HG03280 (cell line): ENCODE results near the gene PKIB.
A peak's percentile ranks its signal among the peaks of the same experiment; 100 is the strongest.
"Not testable (repeated sequence)": the region's sequence is repeated elsewhere in the genome, so short reads cannot be mapped to it uniquely, and the experiment has no call there.

Experiments used
- ATAC-seq: cut with Tn5 transposase; IDR thresholded peaks from one replicate; pipeline ENCODE4 v1.9.1; 2021; ENCODE audit warnings: mild to moderate bottlenecking, moderate library complexity; ENCODE audit not compliant: unreplicated experiment

PKIB gene, protein sequence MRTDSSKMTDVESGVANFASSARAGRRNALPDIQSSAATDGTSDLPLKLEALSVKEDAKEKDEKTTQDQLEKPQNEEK

DNA sequence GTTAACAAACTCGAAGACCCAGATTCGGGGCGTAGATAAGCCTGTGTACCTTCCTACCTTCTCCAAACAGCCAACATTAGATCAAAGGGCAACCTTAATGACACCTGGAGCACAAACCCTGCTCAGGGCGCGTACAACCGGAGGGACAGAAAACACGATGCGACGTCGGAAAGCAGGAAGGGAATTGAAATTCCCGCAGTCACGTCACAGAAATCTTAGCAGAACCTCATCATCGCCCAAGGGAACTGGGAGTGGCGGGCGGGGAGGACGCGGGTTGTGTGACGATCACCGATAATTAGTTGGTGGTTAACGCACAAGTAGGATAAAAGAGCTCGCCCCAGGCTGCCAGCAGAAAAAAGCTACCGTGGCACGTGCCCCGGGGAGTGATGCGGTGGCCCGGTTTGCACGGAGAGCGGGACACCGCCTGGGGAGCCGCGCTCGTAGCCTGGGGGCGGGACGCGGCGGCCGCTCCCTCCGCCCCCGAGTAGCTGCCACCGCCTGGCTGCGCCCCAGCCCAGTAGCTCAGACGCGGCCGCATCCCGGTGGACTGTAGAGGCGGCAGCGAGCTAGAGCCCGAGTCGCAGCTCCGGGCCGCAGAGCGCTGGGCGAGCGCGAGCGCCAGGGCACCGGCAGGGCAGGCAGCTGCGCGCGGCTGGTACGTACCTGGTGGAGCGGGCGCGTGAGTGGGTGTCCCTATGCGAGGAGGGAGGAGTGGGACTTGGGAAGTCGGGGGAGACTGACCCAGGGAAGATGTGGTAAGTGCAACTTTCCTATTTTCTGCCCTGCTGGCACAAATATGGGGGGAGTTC is at the start of gene PKIB:
Gene PKIB (plus strand): TSS at position 525 of the 809 bp plus-strand sequence. CDS start 107,390 bp downstream, outside the sequence.
- peak; percentile 95 for ATAC-seq

DNA sequence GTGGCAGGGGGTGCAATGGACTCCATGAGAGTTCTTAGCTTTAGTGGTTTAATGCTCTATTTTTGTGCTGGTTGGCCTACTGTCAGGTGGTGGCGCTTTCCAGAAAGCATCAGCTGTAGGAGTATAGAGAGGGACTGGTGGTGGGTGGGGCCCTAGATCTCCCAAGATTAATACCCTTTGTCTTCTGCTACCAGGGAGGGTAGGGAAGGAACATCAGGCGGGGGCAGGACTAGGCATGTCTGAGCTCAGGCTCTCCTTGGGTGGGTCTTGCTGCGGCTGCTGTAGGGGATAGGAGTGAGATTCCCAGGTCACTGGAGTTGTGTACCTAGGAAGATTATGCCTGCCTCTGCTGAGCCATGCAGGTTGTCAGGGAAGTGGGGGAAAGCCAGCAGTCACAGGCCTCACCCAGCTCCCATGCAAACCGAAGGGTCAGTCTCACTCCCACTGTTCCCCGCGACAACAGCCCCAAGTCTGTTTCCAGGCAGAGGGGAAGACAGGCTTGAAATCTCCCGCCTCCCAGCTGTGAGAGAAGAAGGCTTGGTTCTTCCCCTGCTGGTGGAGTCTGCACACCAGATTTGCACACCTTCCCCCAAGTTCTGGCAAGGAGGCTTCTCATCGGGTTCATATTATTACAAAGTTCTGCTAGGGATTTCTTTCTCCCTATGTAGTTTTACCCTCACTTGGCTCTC is 46.7 kb upstream of the PKIB start:
- no peak for ATAC-seq

DNA sequence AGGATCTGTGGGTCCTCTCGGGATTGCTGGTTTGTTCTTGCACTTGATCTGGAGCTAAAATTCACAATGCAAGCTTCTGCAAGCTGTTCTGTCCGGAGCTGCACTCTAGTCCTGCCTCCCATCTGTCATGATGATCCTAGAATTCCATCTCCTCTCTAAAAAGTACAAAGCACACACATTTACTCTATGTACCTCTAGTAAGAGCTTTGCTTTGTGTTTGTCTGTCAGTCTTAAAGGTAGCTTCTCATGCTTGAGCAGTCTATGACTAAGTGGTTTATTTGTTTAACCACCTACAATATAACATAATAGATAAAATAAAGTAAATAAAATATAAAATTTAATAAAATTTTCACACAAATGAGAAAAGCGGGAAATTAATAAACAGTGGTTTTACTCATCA is 46.0 kb upstream of the PKIB start:
- no peak for ATAC-seq

DNA sequence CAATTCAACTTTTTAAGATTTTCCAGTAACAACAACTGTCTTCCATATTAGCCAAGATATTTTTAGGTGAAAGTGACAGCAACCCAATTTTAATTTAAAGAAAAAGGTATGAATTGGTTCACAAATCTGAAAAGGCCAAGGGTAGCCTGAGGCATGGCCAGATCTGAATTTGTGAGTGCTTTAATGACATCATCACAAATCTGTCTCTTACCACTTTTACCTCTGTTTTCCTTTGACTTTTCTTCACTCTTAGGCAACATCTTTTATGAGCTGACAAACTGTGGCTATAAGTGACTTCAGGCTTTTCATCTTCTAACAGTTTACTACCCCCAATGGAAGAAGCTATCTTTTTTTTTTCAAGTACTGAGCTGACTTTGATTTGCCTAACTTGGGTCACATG is 44.5 kb upstream of the PKIB start:
- ATAC-seq = no peak

DNA sequence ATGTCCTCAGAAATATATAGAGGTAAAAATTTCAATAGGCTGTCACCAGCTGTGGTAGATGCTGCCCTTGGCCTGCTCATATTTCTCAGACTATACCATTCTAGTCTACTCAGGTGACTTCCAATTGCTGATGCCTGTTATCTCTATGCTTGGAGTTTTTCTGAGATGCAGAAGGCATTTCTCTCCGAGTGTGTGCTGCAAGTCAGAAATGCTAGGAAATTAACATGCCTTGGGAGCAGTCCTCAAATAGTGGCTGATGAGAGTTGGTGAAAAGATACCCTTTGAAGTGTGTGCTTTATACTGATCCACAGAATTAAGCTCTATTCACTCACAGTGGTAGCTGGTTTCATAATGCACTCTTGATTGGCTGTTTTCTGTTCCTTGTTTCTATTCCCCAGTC is 43.2 kb upstream of the PKIB start:
- ATAC-seq = no peak

DNA sequence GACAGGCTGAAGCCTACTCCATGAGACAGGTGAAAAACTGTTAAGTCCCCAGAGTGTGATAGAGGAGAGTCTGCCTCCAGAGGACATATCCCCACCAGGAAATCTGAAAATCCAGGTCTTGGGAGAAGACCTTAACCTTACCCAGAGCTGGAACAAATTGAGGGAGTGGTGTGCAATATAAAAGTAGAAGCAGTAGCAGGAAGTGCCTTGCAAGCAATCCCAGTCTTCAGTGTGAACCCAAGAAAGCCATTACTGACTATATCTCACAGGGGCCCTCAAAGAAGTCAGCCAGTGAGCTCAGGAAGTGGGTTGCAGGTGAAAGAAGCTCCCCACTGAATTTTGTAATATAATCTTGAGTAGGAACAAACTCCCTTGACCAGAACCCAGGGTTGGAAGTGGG is 41.9 kb upstream of the PKIB start:
- no peak for ATAC-seq

DNA sequence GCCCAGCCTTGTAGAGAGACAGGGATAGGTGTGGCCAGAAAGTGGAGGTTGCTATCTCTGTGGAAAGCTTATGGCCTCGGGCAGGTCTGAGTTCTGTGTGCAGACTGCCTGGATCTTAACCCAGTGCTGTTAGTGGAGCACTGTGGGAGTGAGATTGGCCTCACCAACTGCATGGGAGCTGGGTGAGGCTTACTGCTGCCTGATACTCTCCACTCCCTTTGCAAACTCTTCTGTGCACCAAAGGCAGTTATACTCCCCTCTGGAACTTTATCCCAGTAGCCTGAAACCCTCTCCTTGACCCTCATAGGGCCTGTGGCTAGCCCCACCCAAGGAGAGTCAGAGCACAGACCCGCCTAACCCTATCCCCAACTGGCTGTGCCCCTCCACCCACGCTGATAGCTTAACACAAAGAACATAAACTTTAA is 41.4 kb upstream of the PKIB start:
- no peak for ATAC-seq

DNA sequence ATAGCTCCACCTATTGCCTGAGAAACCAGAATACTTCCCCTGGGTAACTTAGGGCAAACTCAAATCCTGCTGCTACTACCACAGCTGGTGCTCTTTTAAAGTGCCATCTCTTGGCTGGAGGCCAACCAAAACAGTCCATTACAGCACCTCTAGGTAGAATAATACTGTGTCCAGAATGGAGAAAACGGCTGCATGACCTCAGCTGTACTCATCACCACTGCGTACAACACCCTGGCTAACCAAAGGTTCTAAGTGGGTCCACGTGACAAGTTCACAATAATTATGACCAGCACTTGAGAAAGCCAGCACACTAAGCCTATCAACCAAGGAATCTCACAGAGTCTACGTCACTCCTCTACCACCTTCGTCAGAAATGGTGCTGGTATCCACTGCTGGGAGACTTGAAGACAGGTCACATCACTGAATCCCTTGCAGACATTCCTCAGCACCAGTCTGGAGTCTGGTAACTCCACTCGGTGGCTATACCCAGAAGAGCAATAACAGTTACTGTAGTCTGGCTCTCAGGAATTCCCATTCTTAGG is 40.9 kb upstream of the PKIB start:
- no peak for ATAC-seq

DNA sequence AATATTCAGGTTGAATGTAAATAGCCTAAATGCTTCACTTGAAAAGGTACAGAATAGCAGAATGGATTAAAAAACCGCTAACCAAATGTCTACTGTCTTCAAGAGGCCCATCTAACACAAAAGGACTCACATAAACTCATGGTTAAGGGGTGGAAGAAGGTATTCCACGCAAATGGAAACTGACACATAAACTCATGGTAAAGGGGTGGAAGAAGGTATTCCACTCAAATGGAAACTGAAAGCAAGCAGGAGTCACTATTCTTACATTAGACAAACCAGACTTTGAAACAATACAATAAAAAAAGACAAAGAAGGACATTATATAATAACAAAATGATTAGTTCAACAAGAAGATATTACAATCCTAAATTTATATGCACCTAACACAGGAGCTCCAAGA is 38.3 kb upstream of the PKIB start:
- ATAC-seq = peak; percentile 51

DNA sequence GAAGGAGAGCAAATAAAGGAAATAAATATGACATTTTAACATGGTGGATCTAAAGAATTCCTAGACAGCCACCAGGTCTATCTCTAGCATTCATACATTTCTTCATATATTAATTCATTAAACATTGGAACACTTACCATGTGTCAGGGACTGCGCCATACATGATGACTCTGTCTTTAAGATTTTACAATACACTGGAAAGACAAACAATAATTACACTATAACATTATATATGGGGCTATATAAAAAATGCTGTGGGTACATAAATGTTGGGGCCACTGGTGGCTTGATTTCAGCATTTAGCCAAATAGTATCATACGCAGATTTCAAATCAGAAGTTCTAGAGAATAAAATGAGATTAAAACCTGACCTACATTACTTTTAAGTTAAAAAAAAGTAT is 33.3 kb upstream of the PKIB start:
- no peak for ATAC-seq

DNA sequence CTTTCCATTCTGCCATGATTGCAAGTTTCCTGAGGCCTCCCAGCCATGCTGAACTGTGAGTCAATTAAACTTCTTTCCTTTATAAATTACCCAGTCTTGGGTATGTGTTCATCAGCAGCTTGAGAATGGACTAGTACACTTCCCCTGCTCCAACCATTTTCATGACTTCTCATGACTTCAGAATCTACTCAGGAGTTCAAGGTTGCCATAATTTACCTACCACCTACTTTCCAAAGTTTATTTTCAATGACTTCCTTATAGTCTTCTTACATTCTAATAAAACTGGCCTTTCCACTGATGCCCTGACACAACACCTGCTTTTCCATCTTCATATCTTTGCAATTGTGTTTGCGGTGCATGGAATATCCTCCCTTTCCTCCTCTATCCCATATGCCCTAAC is 31.2 kb upstream of the PKIB start:
- no peak for ATAC-seq

DNA sequence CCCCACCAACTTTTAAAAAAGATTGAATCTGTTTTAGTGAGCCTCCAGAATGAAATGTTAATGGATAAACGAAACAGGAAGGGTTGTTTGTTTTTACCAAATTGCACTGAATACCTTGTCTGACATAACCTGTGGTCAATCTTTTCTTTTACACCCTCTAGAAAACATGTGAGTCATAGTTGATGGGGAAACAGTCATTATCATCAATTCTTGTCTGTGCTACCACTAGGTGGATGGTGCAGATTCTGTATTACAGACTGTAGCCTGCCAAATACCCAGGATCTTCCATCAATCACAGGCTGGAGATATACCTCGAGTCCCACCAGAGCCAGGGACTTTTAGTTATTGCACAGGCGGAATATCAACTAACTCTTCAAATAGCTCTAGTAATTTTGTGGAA is 29.5 kb upstream of the PKIB start:
- no peak for ATAC-seq

DNA sequence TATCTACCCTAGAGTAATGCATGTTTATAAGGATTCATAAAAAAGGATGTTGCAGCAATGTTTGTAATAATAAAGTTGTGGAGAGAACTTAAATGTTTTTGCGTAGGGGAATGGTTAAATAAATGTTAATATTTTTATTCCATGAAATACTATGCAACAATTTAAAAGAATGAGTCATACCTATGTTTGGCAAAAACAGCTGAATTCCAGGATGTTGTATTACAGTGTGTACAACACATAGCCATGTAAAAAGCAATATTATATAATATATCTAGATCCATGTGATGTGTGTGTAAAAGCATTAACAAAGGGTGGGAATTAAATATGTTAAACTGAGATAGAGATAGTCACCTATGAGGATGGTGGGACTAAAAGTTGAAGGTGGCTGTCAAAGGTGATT is 21.1 kb upstream of the PKIB start:
- no peak for ATAC-seq

DNA sequence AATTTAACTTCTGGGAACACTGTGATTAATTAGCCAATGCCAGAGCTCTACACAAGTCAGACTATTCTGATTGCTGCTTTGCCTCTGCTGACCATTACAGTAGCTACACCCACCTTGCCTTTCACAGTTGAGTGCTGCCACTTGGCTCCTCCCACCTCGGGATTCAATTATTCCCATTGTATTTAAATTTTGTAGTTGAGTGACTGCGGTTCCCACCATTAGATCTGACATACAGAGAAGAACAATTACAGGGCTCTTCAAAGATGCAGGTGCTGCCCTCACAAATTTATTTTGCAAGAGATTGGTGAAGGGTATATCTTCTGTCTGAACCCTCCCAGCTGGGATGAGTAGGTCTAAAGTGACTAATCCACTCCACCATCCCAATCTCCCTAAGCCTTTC is 11.9 kb upstream of the PKIB start:
- ATAC-seq = not testable (repeated sequence)

DNA sequence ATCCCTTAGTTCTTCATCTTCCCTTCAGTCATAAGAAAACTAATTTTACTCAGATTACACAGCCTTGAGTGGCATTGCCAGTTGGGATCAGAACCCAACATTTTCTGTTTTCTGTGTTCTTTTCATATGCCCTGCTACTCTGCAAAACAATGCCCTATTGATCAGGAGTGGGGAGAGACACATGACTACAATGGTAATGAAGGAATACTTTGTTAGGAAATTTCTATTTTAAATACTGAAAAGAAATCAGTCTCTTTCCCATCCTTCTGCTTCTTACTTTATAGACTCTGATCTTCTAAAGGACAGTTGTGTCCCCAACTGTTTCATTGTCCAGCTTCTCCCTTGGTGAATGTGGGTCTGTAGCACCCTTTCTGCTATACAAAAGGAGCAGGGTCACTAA is 5.5 kb upstream of the PKIB start:
- ATAC-seq = no peak

DNA sequence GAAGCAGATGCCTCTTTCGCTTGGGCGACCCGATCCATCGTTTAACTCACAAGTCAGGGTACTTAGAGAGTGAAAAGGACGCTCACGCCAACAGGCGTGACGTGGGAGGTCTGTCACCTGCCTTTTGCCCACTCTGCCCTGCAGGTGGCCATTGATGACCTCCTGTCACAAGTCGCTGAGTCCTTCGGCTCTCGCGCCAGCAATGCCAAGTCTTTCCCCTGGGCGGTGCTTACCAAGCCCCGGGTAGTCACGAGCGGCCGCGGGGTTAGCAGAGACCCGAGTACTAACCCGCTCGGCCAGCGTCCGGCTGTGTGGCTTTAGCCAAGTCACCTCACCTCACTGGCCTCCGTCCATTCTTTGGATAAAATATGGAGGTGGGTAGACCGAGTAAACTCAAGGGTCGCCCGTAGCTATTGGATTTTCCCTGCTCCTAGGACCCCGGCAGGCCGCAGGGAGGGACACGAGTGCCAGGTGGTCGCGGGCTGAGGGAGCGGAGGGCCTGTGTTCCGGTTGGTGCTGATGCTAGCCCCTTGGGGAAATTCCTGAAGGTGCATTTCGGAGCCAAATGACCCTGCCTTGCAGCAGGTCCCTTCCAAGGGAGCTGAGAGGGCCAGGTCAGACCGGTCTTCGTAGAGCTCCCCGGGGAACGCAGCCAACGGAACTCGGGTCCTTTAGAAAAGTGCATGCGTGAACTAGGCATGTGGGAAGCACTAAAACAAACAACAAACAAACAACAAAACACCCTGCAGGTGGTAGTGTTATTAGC is 668 bp downstream of the PKIB start:
- ATAC-seq = peak; percentile 33

DNA sequence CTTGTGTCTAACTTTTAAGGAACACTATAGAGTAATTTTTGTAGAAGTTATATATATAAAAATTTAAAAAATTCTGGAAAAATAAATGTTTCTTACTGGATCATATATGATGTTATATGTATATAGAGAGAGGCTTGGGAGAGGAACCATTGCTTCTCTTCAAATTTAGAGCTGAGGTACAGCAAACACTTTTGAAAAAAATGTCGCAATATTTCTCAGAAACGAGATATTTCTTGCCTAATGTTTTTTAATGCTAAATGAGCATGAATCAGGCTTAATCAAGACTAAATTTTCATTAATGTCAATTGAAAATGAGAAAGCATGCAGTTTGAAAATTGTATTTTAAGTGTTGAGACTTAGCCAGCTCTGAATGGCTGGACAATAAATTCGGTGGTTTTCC is 2.6 kb downstream of the PKIB start:
- ATAC-seq = no peak

DNA sequence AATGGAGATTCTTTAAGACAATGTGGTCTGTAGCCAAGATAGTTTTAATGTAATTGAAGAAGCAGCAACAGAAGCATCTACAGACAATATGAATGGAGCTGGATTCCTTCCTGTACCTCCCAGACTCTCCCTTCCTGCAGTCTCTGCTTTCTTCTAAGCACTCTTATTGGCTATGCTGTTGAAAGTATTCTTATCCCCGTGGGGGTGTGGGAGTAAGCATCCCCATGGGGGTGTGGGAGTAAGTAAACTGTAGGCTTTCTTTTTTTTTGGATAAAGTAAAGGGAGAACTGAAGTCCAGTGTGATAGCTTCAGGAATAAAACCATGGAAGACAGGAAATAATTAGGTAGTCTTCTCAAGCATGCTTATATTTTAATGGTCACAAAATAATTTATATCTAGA is 4.1 kb downstream of the PKIB start:
- ATAC-seq = no peak

DNA sequence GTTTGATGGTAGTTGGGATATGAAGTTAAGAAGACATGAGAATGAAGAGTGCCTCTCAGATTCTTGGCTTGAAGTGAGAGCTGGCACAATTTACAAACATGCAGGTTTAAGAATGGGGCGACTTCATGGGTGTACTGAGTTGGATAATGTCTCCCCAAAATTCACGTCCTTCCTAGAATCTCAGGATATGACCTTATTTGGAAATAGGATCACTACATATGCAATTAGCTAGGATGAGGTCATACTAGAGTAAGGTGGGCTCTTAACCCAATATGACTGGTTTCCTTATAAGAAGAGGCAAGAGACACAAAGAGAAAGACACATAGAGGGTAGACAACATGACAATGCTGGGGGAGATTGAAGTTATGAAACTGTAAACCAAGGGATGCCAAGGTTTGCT is 5.2 kb downstream of the PKIB start:
- no peak for ATAC-seq

DNA sequence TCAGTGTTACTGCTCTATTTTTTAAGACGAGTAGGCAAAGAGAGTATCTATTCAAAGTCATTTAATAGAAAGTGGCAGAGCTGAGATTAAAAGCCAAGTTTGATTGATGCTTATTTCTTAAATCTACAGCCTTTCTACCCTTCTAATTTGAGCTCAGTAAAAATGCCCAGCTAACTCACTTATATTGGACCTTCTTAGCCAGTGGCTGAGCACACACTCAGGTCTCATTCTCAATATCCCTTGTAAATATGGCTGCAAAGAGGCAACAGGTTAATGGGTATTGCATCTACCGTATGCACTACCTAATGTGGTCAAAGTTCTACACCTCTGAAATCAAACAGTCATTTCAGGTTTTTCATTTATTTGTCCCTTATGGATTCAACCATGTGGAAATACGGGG is 6.7 kb downstream of the PKIB start:
- ATAC-seq = no peak

DNA sequence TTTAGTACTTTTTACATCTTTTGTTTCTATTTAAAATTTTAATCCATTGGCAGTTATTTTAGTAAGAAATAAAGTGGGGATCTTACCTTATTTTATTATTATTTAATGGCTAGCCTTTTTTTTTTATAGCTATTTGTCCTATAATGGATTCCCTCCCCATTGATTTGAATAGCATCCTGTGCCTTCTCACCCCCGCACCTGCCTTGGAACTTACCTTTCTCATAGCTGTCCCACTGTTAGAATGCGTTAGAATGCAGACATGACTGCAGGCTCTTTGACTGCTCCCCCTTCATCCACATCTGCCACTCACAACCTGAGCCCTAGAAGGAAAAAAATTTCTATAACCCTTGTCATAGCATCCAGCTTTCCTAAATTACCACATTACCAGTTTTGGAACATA is 9.1 kb downstream of the PKIB start:
- ATAC-seq = no peak
